Lower leg skin (tissue), 4 donors: ENCODE measurements around the gene CMTM8. TPM values are rescaled to one million over a fixed set of nuclear protein-coding genes. Genes with fewer than 3 reads are reported as not detected.

Source experiments
- DNase-seq, 2 donors: peaks; one replicate each; pipeline ENCODE4 v3.0.0-alpha.2; 2019; ENCODE audit warnings: low spot score in 2 of 2
- H3K4me3 ChIP-seq: fragments of 200-600 bp; sonication (generic); 2 replicates; pipeline ENCODE4 v1.5.1; 2017; ENCODE audit warnings: mild to moderate bottlenecking, low read depth; ENCODE audit not compliant: poor library complexity, severe bottlenecking
- POLR2A ChIP-seq, 2 donors: fragments of 450-650 bp; IDR thresholded peaks; one replicate each; pipeline ENCODE4 v1.6.1; 2016 to 2017; ENCODE audit warnings: antibody characterized with exemption in 2 of 2, mild to moderate bottlenecking in 1 of 2, moderate library complexity in 1 of 2
- WGBS, 2 donors: methylation state at CpG; one replicate each; pipeline ENCODE4 v1.1.5; 2018; 5-methylcytosine and 5-hydroxymethylcytosine counted together
- intact Hi-C: fragments of 100-400 bp; cut with DNase I; formaldehyde crosslinking; loops from one replicate; pipeline ENCODE4 v1.15.0; 2023; ENCODE audit warnings: low total_unique reads
- total RNA-seq, 4 donors: library from RNA; depleted of rRNA; stranded (reverse); fragments of >200 nt; gene quantifications; one replicate each; pipeline ENCODE4 v1.1.0, GENCODE V29; 2016
- TF ChIP-seq, protein P1 (sequence below), 3 donors: fragments of 450-650 bp; IDR thresholded peaks; one replicate each; pipeline ENCODE4 v1.5.1; 2016; ENCODE audit warnings: antibody characterized with exemption in 3 of 3, mild to moderate bottlenecking in 3 of 3, moderate library complexity in 2 of 3

The CMTM8 gene
- total RNA-seq, 4 donors from 2014 or later = 11.0 to 24.7 (median 15.5) TPM

GRCh38 chr3:32352563-32352962 is 114.1 kb downstream of the CMTM8 start:
- TF ChIP-seq, protein P1, sequence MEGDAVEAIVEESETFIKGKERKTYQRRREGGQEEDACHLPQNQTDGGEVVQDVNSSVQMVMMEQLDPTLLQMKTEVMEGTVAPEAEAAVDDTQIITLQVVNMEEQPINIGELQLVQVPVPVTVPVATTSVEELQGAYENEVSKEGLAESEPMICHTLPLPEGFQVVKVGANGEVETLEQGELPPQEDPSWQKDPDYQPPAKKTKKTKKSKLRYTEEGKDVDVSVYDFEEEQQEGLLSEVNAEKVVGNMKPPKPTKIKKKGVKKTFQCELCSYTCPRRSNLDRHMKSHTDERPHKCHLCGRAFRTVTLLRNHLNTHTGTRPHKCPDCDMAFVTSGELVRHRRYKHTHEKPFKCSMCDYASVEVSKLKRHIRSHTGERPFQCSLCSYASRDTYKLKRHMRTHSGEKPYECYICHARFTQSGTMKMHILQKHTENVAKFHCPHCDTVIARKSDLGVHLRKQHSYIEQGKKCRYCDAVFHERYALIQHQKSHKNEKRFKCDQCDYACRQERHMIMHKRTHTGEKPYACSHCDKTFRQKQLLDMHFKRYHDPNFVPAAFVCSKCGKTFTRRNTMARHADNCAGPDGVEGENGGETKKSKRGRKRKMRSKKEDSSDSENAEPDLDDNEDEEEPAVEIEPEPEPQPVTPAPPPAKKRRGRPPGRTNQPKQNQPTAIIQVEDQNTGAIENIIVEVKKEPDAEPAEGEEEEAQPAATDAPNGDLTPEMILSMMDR (IDR thresholded peaks at IDR 0.05) = no peak
- TF ChIP-seq POLR2A (IDR thresholded peaks at IDR 0.05) = no peak
- no peak overlapping the region for H3K4me3 ChIP-seq
- intact Hi-C loops = no loop called here
- no peak for DNase-seq

- WGBS, 2 donors = 89 to 91% methylated on average over 2 of the region's 2 CpGs
- TF ChIP-seq POLR2A (IDR thresholded peaks at IDR 0.05) = no peak
- DNase-seq = no peak
- no peak overlapping the region for H3K4me3 ChIP-seq
- intact Hi-C loops = no loop called here
Observed at GRCh38 chr3:32353351-32353750, 114.9 kb downstream of the CMTM8 start.

- no peak for DNase-seq
- 67 to 70% methylated on average over 8 of the region's 8 CpGs for WGBS, 2 donors
- no peak for TF ChIP-seq POLR2A (IDR thresholded peaks at IDR 0.05)
- TF ChIP-seq, protein P1 (IDR thresholded peaks at IDR 0.05) = no peak
- intact Hi-C loops = no loop called here
- H3K4me3 ChIP-seq = no peak overlapping the region
Observed at GRCh38 chr3:32354362-32354778, 115.9 kb downstream of the CMTM8 start.

GRCh38 chr3:32355751-32356291 is 117.3 kb downstream of the CMTM8 start:
- intact Hi-C loops = no loop called here
- no peak overlapping the region for H3K4me3 ChIP-seq
- TF ChIP-seq, protein P1 (IDR thresholded peaks at IDR 0.05) = no peak
- no peak for DNase-seq
- 77 to 87% methylated on average over 8 of the region's 8 CpGs for WGBS, 2 donors

GRCh38 chr3:32359766-32360492 is 121.4 kb downstream of the CMTM8 start:
- intact Hi-C loops = no loop called here
- no peak for DNase-seq
- WGBS, 2 donors = 87 to 88% methylated on average over 5 of the region's 5 CpGs
- H3K4me3 ChIP-seq = no peak overlapping the region
- TF ChIP-seq, protein P1 (IDR thresholded peaks at IDR 0.05) = no peak
- no peak for TF ChIP-seq POLR2A (IDR thresholded peaks at IDR 0.05)

DNA sequence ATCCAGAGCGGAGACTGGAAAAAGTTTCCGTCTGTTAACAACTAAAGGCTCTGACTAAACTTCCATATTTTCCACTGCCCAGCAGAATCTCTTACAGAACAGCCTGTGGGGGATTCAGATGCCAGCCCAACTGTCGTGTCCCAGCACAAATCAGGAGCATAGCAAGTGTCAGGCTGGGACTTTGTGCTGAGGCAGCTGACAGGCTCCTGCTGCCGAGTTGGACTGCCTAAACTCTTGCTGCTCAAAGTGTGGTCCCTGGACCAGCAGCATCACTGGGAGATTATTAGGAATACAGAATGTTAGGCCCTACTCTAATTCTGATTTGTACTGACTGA is 122.0 kb downstream of the CMTM8 start:
- H3K4me3 ChIP-seq = no peak overlapping the region
- TF ChIP-seq POLR2A (IDR thresholded peaks at IDR 0.05) = no peak
- intact Hi-C loops = no loop called here
- DNase-seq = no peak
- WGBS, 2 donors = 62 to 83% methylated on average over 4 of the region's 4 CpGs
